Stimulated activated CD4-positive, alpha-beta T cell treated with anti-CD3 and anti-CD28 coated beads, Interleukin-2, amount 100 ng/mL, for 48 hours (primary cell): ENCODE measurements around the gene ADH1C.

Experiments used
- DNase-seq, 2 donors: peaks; one replicate each; pipeline ENCODE4 v3.0.0-alpha.2; 2020

Gene ADH1C

GRCh38 chr4:99293357-99293756, 59.2 kb downstream of the ADH1C start:
- no peak for DNase-seq

- no peak for DNase-seq
Observed at GRCh38 chr4:99290848-99291786, 61.4 kb downstream of the ADH1C start, which contains the start of gene ADH1A. TSS of gene ADH1A (minus strand) at chr4:99290985. CDS start at chr4:99290914, 71 bp downstream.
